Smooth muscle cell (in vitro differentiated cells): ENCODE results near the gene CHST11. TPM values are rescaled to one million over a fixed set of nuclear protein-coding genes. Genes with fewer than 3 reads are reported as not detected.

Source experiments
- DNase-seq: peaks from one replicate; lab custom pipeline; 2025; ENCODE audit not compliant: unreplicated experiment; lab: John Stamatoyannopoulos, UW
- H2AFZ ChIP-seq: fragments of 200-600 bp; sonication (generic); 2 replicates; pipeline ENCODE4 v1.6.0; 2016; ENCODE audit warnings: antibody characterized with exemption, low read depth, mild to moderate bottlenecking
- H3F3A ChIP-seq: fragments of 200-600 bp; sonication (generic); 2 replicates; pipeline ENCODE4 v1.6.0; 2017; ENCODE audit warnings: antibody characterized with exemption, low read depth
- H3K27ac ChIP-seq: fragments of 200-600 bp; sonication (generic); 2 replicates; pipeline ENCODE4 v1.5.1; 2016; ENCODE audit warnings: low read depth, mild to moderate bottlenecking
- H3K27me3 ChIP-seq: fragments of 200-600 bp; sonication (generic); 2 replicates; pipeline ENCODE4 v1.6.1; 2016; ENCODE audit warnings: low read depth, mild to moderate bottlenecking
- H3K36me3 ChIP-seq: fragments of 200-600 bp; sonication (generic); 2 replicates; pipeline ENCODE4 v1.5.1; 2016; ENCODE audit warnings: low read depth
- H3K4me1 ChIP-seq: fragments of 200-600 bp; sonication (generic); 2 replicates; pipeline ENCODE4 v1.5.1; 2016; ENCODE audit warnings: low read depth
- H3K4me2 ChIP-seq: fragments of 200-600 bp; sonication (generic); 2 replicates; pipeline ENCODE4 v1.6.0; 2016; ENCODE audit warnings: mild to moderate bottlenecking
- H3K4me3 ChIP-seq: fragments of 200-600 bp; sonication (generic); 2 replicates; pipeline ENCODE4 v1.5.1; 2016; ENCODE audit warnings: mild to moderate bottlenecking
- H3K79me2 ChIP-seq: fragments of 200-600 bp; sonication (generic); 2 replicates; pipeline ENCODE4 v1.6.0; 2016; ENCODE audit warnings: low read depth, mild to moderate bottlenecking
- H3K9ac ChIP-seq: fragments of 200-600 bp; sonication (generic); 2 replicates; pipeline ENCODE4 v1.6.0; 2016; ENCODE audit warnings: low read depth
- H3K9me3 ChIP-seq: fragments of 200-600 bp; sonication (generic); replicated peaks from 2 replicates; pipeline ENCODE4 v1.5.1; 2016; ENCODE audit warnings: low read depth
- H4K20me1 ChIP-seq: fragments of 200-600 bp; sonication (generic); 2 replicates; pipeline ENCODE4 v1.6.0; 2016; ENCODE audit warnings: low read depth
- WGBS: methylation state at CpG from one replicate; pipeline ENCODE4 v1.1.7; 2016; ENCODE audit warnings: low lambda C conversion rate; 5-methylcytosine and 5-hydroxymethylcytosine counted together
- polyA plus RNA-seq: library from polyadenylated mRNA; unstranded; fragments of >200 nt; fragmentation: Nextera tagmentation; extraction: Ambion mirVana; gene quantifications from 2 replicates; pipeline ENCODE4 v1.2.1, GENCODE V29; 2016
- total RNA-seq: library from RNA; depleted of rRNA; stranded (reverse); fragments of >200 nt; gene quantifications from 2 replicates; pipeline ENCODE4 v1.2.3, GENCODE V29; 2014
- TF ChIP-seq, protein P1 (sequence below): fragments of 200-600 bp; sonication (generic); IDR thresholded peaks from 2 replicates; pipeline ENCODE4 v1.5.1; 2017; ENCODE audit warnings: borderline replicate concordance, mild to moderate bottlenecking, antibody characterized with exemption; ENCODE audit not compliant: insufficient read depth, poor library complexity, severe bottlenecking

The CHST11 gene
- total and polyA plus RNA-seq, 2 experiments from 2014 or later = 6.9 to 10.2 TPM

DNA sequence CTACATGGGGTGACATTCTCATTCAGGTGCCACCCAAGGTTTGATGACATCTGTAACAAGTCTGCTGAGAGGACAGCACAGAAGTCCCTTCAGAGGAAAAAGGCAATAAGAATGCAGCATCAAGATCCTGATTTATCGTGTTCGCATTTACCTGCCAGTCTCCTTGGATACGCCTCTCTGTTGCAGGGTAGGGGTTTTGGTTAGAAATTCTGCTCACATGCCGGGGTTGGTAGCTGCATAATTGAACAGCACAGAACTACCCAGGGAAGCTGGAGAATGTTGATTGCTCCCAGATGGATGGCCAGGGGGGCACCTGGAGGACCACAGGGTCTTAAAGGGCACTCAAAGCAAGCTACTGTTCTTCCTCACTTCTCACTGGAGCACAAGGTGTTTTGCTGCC, 31.1 kb upstream of the CHST11 start:
- Histone ChIP-seq H2AFZ (no peak overlapping the region), H3F3A (no peaks in the 10 kb centered on the region), H4K20me1 (no peaks in the 10 kb centered on the region), H3K4me1 (no peaks in the 10 kb centered on the region), H3K36me3 (no peaks in the 10 kb centered on the region), H3K27me3 (no peaks in the 10 kb centered on the region), H3K79me2 (no peaks in the 10 kb centered on the region), H3K4me3 (no peak overlapping the region), H3K4me2 (no peak overlapping the region), H3K9ac (no peak overlapping the region), H3K27ac (no peak overlapping the region), H3K9me3 (no peaks in the 10 kb centered on the region)
- DNase-seq = no peak
- TF ChIP-seq, protein P1, sequence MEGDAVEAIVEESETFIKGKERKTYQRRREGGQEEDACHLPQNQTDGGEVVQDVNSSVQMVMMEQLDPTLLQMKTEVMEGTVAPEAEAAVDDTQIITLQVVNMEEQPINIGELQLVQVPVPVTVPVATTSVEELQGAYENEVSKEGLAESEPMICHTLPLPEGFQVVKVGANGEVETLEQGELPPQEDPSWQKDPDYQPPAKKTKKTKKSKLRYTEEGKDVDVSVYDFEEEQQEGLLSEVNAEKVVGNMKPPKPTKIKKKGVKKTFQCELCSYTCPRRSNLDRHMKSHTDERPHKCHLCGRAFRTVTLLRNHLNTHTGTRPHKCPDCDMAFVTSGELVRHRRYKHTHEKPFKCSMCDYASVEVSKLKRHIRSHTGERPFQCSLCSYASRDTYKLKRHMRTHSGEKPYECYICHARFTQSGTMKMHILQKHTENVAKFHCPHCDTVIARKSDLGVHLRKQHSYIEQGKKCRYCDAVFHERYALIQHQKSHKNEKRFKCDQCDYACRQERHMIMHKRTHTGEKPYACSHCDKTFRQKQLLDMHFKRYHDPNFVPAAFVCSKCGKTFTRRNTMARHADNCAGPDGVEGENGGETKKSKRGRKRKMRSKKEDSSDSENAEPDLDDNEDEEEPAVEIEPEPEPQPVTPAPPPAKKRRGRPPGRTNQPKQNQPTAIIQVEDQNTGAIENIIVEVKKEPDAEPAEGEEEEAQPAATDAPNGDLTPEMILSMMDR = no peak
- 99% methylated on average over 4 of the region's 4 CpGs for WGBS

DNA sequence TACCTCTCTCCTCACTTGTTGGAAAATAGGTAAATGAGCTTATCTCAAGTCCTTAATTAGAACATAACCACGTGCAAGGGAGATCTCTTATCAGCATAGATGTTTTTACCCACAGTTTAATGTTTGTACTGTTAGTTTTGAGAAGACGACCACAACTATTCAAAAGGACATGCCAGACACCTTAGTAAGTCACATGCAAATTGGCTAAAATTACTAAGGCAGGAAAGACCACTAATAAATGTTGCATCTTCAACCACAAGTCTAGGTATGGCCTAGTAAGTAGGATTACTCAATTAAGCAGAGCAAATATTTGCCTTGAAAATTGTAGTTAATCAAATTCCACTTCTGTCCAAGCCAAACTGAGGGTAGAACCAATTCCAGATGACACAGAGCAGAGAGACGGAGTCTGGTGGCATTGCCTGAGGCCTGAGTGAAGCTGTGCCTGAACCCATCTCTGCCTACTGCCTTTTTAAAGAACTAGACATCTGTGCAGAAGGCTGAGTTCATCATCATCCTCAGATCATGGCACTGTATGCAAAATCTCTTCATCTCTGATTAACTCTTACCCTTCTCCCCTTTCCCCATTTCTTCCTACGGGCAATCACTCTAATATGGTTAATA, 29.7 kb upstream of the CHST11 start:
- Histone ChIP-seq H3K9ac (no peak overlapping the region), H3K4me3 (no peak overlapping the region), H3K27ac (no peak overlapping the region), H3K36me3 (no peaks in the 10 kb centered on the region), H3K79me2 (no peaks in the 10 kb centered on the region), H2AFZ (no peak overlapping the region), H3K4me1 (no peaks in the 10 kb centered on the region), H4K20me1 (no peaks in the 10 kb centered on the region), H3K27me3 (peaks cover 3% of the 10 kb centered on the region), H3F3A (no peaks in the 10 kb centered on the region), H3K9me3 (no peaks in the 10 kb centered on the region), H3K4me2 (peak overlapping the region; percentile 32)
- WGBS = 30% methylated on average over 4 of the region's 4 CpGs
- DNase-seq = no peak
- TF ChIP-seq, protein P1 = no peak

DNA sequence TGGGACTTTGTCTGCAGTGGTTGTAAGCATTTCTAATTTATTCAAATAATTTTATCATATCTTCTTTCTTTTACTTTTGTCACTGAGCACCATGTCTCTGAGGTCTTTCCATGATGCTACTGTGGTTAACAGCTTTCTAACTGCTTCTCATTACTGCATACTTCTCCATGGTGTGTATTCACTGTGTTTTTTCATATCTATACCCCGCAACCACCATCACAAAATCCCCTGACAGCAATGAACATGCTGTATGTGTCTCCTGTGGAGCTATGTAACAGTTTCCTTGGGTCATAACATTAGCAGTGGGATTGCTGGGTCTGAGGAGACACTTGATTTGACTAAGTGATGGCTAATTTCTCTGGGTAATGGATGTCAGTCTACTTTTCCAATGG, 29.2 kb upstream of the CHST11 start:
- H3K4me2 ChIP-seq = peak overlapping the region; percentile 32
- no peaks in the 10 kb centered on the region for H3K4me1 ChIP-seq
- no peaks in the 10 kb centered on the region for H4K20me1 ChIP-seq
- WGBS = 97% methylated on average over 1 of the region's 1 CpG
- no peaks in the 10 kb centered on the region for H3K9me3 ChIP-seq
- TF ChIP-seq, protein P1 = no peak
- no peak overlapping the region for H3K4me3 ChIP-seq
- H3K9ac ChIP-seq = no peak overlapping the region
- no peaks in the 10 kb centered on the region for H3K36me3 ChIP-seq
- no peak overlapping the region for H2AFZ ChIP-seq
- H3K27ac ChIP-seq = no peak overlapping the region
- no peaks in the 10 kb centered on the region for H3K79me2 ChIP-seq
- H3F3A ChIP-seq = no peaks in the 10 kb centered on the region
- H3K27me3 ChIP-seq = peaks cover 6% of the 10 kb centered on the region
- DNase-seq = no peak

GRCh38 chr12:104433061-104433460, 23.7 kb upstream of the CHST11 start:
- WGBS = 97% methylated on average over 10 of the region's 10 CpGs
- Histone ChIP-seq H3F3A (no peaks in the 10 kb centered on the region), H3K27me3 (peaks cover 25% of the 10 kb centered on the region), H4K20me1 (no peaks in the 10 kb centered on the region), H3K4me3 (no peak overlapping the region), H3K4me1 (no peaks in the 10 kb centered on the region), H3K4me2 (no peak overlapping the region), H3K79me2 (no peaks in the 10 kb centered on the region), H3K27ac (no peak overlapping the region), H3K36me3 (no peaks in the 10 kb centered on the region), H2AFZ (no peak overlapping the region), H3K9ac (no peak overlapping the region), H3K9me3 (no peaks in the 10 kb centered on the region)
- DNase-seq = no peak
- TF ChIP-seq, protein P1 = no peak
